ENCODE results near the gene ANXA1.

DNA sequence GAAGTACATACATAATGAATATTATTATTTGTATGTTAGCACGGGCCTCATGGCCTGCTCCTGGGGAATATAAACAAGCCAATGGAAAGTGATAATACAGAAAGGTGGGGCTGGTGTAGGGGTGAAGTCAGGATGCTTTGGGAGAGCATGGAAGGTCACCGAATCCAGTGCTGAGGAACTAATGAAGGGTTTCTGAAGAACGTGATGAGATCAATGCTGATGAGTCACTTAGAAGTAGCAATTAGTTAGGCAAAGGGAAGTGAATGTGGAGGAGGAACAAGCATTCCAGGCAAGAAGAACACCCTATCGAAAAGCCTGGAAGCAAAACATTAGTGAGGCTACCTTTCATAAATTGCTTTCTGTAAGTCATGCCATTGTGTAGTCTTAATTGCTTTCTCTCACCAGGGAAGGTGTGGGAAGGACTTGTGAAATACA is 2.1 kb downstream of the ANXA1 start:
- TF ChIP-seq, protein P1, sequence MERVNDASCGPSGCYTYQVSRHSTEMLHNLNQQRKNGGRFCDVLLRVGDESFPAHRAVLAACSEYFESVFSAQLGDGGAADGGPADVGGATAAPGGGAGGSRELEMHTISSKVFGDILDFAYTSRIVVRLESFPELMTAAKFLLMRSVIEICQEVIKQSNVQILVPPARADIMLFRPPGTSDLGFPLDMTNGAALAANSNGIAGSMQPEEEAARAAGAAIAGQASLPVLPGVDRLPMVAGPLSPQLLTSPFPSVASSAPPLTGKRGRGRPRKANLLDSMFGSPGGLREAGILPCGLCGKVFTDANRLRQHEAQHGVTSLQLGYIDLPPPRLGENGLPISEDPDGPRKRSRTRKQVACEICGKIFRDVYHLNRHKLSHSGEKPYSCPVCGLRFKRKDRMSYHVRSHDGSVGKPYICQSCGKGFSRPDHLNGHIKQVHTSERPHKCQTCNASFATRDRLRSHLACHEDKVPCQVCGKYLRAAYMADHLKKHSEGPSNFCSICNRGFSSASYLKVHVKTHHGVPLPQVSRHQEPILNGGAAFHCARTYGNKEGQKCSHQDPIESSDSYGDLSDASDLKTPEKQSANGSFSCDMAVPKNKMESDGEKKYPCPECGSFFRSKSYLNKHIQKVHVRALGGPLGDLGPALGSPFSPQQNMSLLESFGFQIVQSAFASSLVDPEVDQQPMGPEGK (CRISPR knock-in tag; IDR thresholded peaks at IDR 0.05; ENCODE audit: borderline replicate concordance): no peak
- TF ChIP-seq, protein P2, sequence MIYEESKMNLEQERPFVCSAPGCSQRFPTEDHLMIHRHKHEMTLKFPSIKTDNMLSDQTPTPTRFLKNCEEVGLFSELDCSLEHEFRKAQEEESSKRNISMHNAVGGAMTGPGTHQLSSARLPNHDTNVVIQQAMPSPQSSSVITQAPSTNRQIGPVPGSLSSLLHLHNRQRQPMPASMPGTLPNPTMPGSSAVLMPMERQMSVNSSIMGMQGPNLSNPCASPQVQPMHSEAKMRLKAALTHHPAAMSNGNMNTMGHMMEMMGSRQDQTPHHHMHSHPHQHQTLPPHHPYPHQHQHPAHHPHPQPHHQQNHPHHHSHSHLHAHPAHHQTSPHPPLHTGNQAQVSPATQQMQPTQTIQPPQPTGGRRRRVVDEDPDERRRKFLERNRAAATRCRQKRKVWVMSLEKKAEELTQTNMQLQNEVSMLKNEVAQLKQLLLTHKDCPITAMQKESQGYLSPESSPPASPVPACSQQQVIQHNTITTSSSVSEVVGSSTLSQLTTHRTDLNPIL (CRISPR knock-in tag; IDR thresholded peaks at IDR 0.05; ENCODE audit: low read depth): no peak
- no peak for TF ChIP-seq ZNF8 (CRISPR knock-in tag; IDR thresholded peaks at IDR 0.05)
- TF ChIP-seq TOX (CRISPR knock-in tag; IDR thresholded peaks at IDR 0.05; ENCODE audit: borderline replicate concordance): no peak
- TF ChIP-seq RARB (CRISPR knock-in tag; IDR thresholded peaks at IDR 0.05): no peak
- TF ChIP-seq ZNF70 (CRISPR knock-in tag; IDR thresholded peaks at IDR 0.05): no peak
- TF ChIP-seq ESRRG (CRISPR knock-in tag; IDR thresholded peaks at IDR 0.05): no peak
- TF ChIP-seq ZC3H10 (CRISPR knock-in tag; IDR thresholded peaks at IDR 0.05): no peak
- no peak for TF ChIP-seq CSDC2 (CRISPR knock-in tag; IDR thresholded peaks at IDR 0.05)
- TF ChIP-seq OSR1 (CRISPR knock-in tag; IDR thresholded peaks at IDR 0.05): no peak
- no peak for TF ChIP-seq ZFP3 (CRISPR knock-in tag; IDR thresholded peaks at IDR 0.05)
- TF ChIP-seq BACH2 (CRISPR knock-in tag; IDR thresholded peaks at IDR 0.05; ENCODE audit: borderline replicate concordance): no peak

Measured in SK-N-SH treated with all-trans-retinoic acid at 6 μM for 48 hours (cell line).